GM12892 (cell line): ENCODE data around the gene TAF1.

Source experiments
- POLR2A ChIP-seq: IDR thresholded peaks from 2 replicates; pipeline ENCODE4 v1.6.1; 2011; ENCODE audit warnings: low read depth, low read length, control low read depth
- POLR2AphosphoS5 ChIP-seq: IDR thresholded peaks from 2 replicates; pipeline ENCODE4 v1.6.1; 2011; ENCODE audit warnings: low read depth, low read length, control low read depth
- TAF1 ChIP-seq: IDR thresholded peaks from 2 replicates; pipeline ENCODE4 v1.6.1; 2011; ENCODE audit warnings: low read depth, mild to moderate bottlenecking, control low read depth, low read length, borderline replicate concordance

DNA sequence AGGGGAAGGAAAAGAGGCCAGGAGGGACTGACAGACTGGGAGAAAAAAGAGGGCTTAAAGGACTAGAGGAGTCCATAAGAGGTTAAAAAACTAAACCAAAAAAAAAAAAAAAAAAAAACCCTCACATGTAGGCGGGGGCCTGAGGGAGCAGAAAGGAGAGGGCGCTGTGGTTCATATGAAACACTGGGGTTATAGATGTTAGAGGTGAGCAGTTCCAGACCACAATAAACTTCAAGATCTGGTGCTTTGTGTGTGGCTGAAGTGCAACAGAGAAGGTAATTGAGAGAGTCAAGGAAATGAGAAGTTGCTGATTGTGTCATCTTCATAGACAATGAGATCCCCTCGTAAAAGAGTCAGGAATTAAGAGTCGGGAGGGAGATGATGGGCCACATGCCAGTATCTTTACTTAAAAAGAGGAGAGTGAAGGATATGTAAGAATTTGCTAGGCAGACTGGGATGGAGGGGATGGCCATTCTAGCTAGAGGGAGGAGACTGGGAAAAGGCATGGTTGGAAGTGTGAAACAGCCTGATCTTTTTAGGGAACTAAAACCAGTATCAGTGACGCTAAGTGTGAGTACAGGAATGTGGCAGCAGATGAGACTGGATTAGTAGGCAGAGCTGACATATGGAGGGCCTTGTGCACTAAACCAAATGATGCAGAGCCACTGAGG is 148.3 kb downstream of the TAF1 start:
- TF ChIP-seq POLR2AphosphoS5 (no peak), TAF1 (no peak), POLR2A (no peak)
